Liver (tissue), 9 donors: Measurements from ENCODE around the gene APOB. TPM values are rescaled to one million over a fixed set of nuclear protein-coding genes. Genes with fewer than 3 reads are reported as not detected.

Experiments used
- DNase-seq: peaks from one replicate; pipeline ENCODE4 v3.0.0-alpha.2; 2017; ENCODE audit warnings: low spot score
- H3K27ac ChIP-seq, 2 donors: one replicate each; pipeline ENCODE4 v1.7.0; 2013; ENCODE audit warnings: inconsistent platforms in 2 of 2, low read length in 2 of 2, control low read depth in 1 of 2, low read depth in 1 of 2, mild to moderate bottlenecking in 1 of 2
- H3K27me3 ChIP-seq, 4 donors: one replicate each; pipeline versions ENCODE4 v1.6.1 to v1.7.0; 2013; ENCODE audit warnings: low read length in 3 of 4, inconsistent platforms in 1 of 4, mild to moderate bottlenecking in 1 of 4, moderate library complexity in 1 of 4; ENCODE audit not compliant: control insufficient read depth in 4 of 4, insufficient read depth in 4 of 4
- H3K36me3 ChIP-seq, 4 donors: one replicate each; pipeline versions ENCODE4 v1.6.1 to v1.7.0; 2013; ENCODE audit warnings: low read length in 3 of 4, mild to moderate bottlenecking in 3 of 4, low read depth in 1 of 4, moderate library complexity in 1 of 4; ENCODE audit not compliant: control insufficient read depth in 4 of 4, insufficient read depth in 3 of 4
- H3K4me1 ChIP-seq, 4 donors: one replicate each; pipeline versions ENCODE4 v1.6.1 to v1.7.0; 2013; ENCODE audit warnings: low read length in 3 of 4, mild to moderate bottlenecking in 3 of 4, moderate library complexity in 1 of 4; ENCODE audit not compliant: control insufficient read depth in 4 of 4, insufficient read depth in 4 of 4
- H3K4me3 ChIP-seq, 3 donors: one replicate each; pipeline versions ENCODE4 v1.6.1 to v1.7.0; 2013; ENCODE audit warnings: low read length in 3 of 3, control low read depth in 1 of 3, low read depth in 1 of 3, mild to moderate bottlenecking in 1 of 3
- H3K9ac ChIP-seq, 2 donors: one replicate each; pipeline ENCODE4 v1.7.0; 2013; ENCODE audit warnings: low read length in 2 of 2, mild to moderate bottlenecking in 2 of 2, moderate library complexity in 2 of 2, control low read depth in 1 of 2, low read depth in 1 of 2
- H3K9me3 ChIP-seq, 4 donors: one replicate each; pipeline versions ENCODE4 v1.6.1 to v1.7.0; 2013; ENCODE audit warnings: low read length in 3 of 4; ENCODE audit not compliant: control insufficient read depth in 4 of 4
- ATF3 ChIP-seq: IDR thresholded peaks from 2 replicates; pipeline ENCODE4 v1.6.1; 2016; ENCODE audit warnings: antibody characterized with exemption
- CTCF ChIP-seq: fragments of 150-350 bp; IDR thresholded peaks from 2 replicates; pipeline ENCODE4 v1.5.1; 2017; ENCODE audit warnings: improper control_type of control experiment, low read depth, low read length; ENCODE audit not compliant: missing input control
- EGR1 ChIP-seq, 2 donors: IDR thresholded peaks; 2 replicates each; pipeline ENCODE4 v1.6.1; 2016 to 2018; ENCODE audit warnings: antibody characterized with exemption in 2 of 2, low read depth in 2 of 2
- FOXA1 ChIP-seq: IDR thresholded peaks from 2 replicates; pipeline ENCODE4 v1.6.1; 2016; ENCODE audit warnings: antibody characterized with exemption
- FOXA2 ChIP-seq: IDR thresholded peaks from 2 replicates; pipeline ENCODE4 v1.6.1; 2016; ENCODE audit warnings: antibody characterized with exemption
- GABPA ChIP-seq, 2 donors: IDR thresholded peaks in 1 of 2; conservative IDR thresholded peaks in 1 of 2; 2 replicates each; pipeline ENCODE4 v1.6.1; 2016; ENCODE audit warnings: antibody characterized with exemption in 2 of 2, mild to moderate bottlenecking in 1 of 2, moderate library complexity in 1 of 2
- HNF4A ChIP-seq, 2 donors: conservative IDR thresholded peaks; 2 replicates each; pipeline ENCODE4 v1.6.1; 2016; ENCODE audit warnings: antibody characterized with exemption in 2 of 2, mild to moderate bottlenecking in 2 of 2
- HNF4G ChIP-seq: IDR thresholded peaks from 2 replicates; pipeline ENCODE4 v1.6.1; 2016; ENCODE audit warnings: antibody characterized with exemption
- JUND ChIP-seq, 2 donors: IDR thresholded peaks; 2 replicates each; pipeline ENCODE4 v1.6.1; 2016; ENCODE audit warnings: antibody characterized with exemption in 2 of 2
- NR2F2 ChIP-seq: IDR thresholded peaks from 2 replicates; pipeline ENCODE4 v1.6.1; 2016; ENCODE audit warnings: antibody characterized with exemption
- RAD21 ChIP-seq, 2 donors: IDR thresholded peaks; 2 replicates each; pipeline ENCODE4 v1.6.1; 2016; ENCODE audit warnings: antibody characterized with exemption in 2 of 2, mild to moderate bottlenecking in 2 of 2
- RXRA ChIP-seq, 2 donors: IDR thresholded peaks; 2 replicates each; pipeline ENCODE4 v1.6.1; 2017 to 2018; ENCODE audit warnings: antibody characterized with exemption in 2 of 2, mild to moderate bottlenecking in 1 of 2
- SP1 ChIP-seq: IDR thresholded peaks from 2 replicates; pipeline ENCODE4 v1.6.1; 2018; ENCODE audit warnings: antibody characterized with exemption, mild to moderate bottlenecking
- TAF1 ChIP-seq: conservative IDR thresholded peaks from 2 replicates; pipeline ENCODE4 v1.6.1; 2016; ENCODE audit warnings: antibody characterized with exemption, mild to moderate bottlenecking
- YY1 ChIP-seq: IDR thresholded peaks from 2 replicates; pipeline ENCODE4 v1.6.1; 2016; ENCODE audit warnings: antibody characterized with exemption, mild to moderate bottlenecking
- WGBS: extraction: QIAGEN DNeasy Blood & Tissue Kit; methylation state at CpG from one replicate; pipeline ENCODE4 v1.1.7; 2013; 5-methylcytosine and 5-hydroxymethylcytosine counted together
- polyA plus RNA-seq, 2 donors: library from polyadenylated mRNA; stranded (reverse) in 1 of 2; unstranded in 1 of 2; fragments of 200-250 nt in 1 of 2; fragments of >200 nt in 1 of 2; fragmentation: Nextera tagmentation in 1 of 2; extraction: Ambion mirVana in 1 of 2; gene quantifications; one replicate each; pipeline versions ENCODE4 v1.2.1 to v1.2.3, GENCODE V29; 2013 to 2015
- total RNA-seq, 2 donors: library from RNA; depleted of rRNA; stranded (reverse); fragments of >200 nt; gene quantifications; one replicate each; pipeline ENCODE4 v1.2.3, GENCODE V29; 2014
- TF ChIP-seq, protein P1 (sequence below): IDR thresholded peaks from 2 replicates; pipeline ENCODE4 v1.6.1; 2016; ENCODE audit warnings: antibody characterized with exemption
- TF ChIP-seq, protein P2 (sequence below): IDR thresholded peaks from 2 replicates; pipeline ENCODE4 v1.6.1; 2016; ENCODE audit warnings: antibody characterized with exemption
- TF ChIP-seq, protein P3 (sequence below): IDR thresholded peaks from 2 replicates; pipeline ENCODE4 v1.6.1; 2016; ENCODE audit warnings: antibody characterized with exemption, mild to moderate bottlenecking
- donor health status: healthy.
- donor health status: healthy.
- donor health status: healthy.
- donor health status: healthy.
- donor health status: healthy.

APOB gene
- total and polyA plus RNA-seq, 4 donors = 431 to 2,949 (median 1,463) TPM

DNA sequence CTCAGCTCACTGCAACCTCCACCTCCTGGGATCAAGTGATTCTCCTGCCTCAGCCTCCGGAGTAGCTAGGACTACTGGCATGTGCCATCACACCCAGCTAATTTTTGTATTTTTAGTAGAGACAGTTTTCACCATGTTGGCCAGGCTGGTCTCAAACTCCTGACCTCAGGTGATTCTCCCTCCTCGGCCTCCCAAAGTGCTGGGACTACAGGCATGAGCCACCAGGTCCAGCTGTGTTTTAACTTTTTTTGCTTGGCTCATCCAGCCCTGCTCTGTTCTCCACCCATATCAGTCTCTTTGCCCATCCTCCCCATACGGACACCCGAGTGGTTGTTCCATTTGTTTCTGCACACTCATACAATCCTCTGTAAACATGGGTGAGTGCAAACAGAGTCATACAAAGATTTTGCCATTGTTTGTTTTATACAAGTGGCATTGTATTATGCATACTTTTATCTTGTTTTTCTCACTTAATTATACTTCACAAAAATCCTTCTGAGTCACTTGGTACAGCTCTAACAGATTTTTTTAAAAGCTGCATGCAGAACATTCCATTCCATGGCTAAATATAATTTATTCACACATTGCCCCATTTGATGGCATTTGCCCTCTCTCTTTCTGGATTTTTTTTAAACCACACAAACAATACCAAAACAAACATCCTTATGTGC is 5.3 kb downstream of the APOB start:
- Histone ChIP-seq H3K9me3 (no peaks in the 10 kb centered on the region), H3K4me3 (peak overlapping the region in 1 of 3 donors; percentile 7), H3K9ac (no peak overlapping the region), H3K4me1 (peaks cover 0 to 52% (median 19%) of the 10 kb centered on the region in 4 donors), H3K27ac (peak overlapping the region in 1 of 2 donors; percentile 38), H3K27me3 (no peaks in the 10 kb centered on the region), H3K36me3 (peaks cover 11 to 66% (median 49%) of the 10 kb centered on the region in 4 donors)
- 40% methylated on average over 4 of the region's 4 CpGs for WGBS
- no peak for TF ChIP-seq GABPA (IDR thresholded peaks at IDR 0.05 in 1 of 2, conservative IDR thresholded peaks at IDR 0.05 in 1 of 2)
- peak in 1 of 2 donors; percentile 15 for TF ChIP-seq EGR1 (IDR thresholded peaks at IDR 0.05; ENCODE audit: low read depth in 2 of 2)
- TF ChIP-seq, protein P1, sequence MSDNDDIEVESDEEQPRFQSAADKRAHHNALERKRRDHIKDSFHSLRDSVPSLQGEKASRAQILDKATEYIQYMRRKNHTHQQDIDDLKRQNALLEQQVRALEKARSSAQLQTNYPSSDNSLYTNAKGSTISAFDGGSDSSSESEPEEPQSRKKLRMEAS = peak; percentile 30
- peak; percentile 21 for TF ChIP-seq YY1
- no peak for TF ChIP-seq TAF1
- TF ChIP-seq CTCF = no peak
- TF ChIP-seq JUND (IDR thresholded peaks at IDR 0.05) = peak in 1 of 2 donors; percentile 31
- no peak for TF ChIP-seq FOXA1
- peak; percentile 31 for TF ChIP-seq SP1
- no peak for TF ChIP-seq RXRA (IDR thresholded peaks at IDR 0.05)
- TF ChIP-seq, protein P2, sequence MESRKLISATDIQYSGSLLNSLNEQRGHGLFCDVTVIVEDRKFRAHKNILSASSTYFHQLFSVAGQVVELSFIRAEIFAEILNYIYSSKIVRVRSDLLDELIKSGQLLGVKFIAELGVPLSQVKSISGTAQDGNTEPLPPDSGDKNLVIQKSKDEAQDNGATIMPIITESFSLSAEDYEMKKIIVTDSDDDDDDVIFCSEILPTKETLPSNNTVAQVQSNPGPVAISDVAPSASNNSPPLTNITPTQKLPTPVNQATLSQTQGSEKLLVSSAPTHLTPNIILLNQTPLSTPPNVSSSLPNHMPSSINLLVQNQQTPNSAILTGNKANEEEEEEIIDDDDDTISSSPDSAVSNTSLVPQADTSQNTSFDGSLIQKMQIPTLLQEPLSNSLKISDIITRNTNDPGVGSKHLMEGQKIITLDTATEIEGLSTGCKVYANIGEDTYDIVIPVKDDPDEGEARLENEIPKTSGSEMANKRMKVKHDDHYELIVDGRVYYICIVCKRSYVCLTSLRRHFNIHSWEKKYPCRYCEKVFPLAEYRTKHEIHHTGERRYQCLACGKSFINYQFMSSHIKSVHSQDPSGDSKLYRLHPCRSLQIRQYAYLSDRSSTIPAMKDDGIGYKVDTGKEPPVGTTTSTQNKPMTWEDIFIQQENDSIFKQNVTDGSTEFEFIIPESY = no peak
- TF ChIP-seq FOXA2 = peak; percentile 37
- no peak for TF ChIP-seq HNF4A (conservative IDR thresholded peaks at IDR 0.05)
- TF ChIP-seq ATF3 = peak; percentile 11
- TF ChIP-seq RAD21 (IDR thresholded peaks at IDR 0.05) = peak in 1 of 2 donors; percentile 8
- TF ChIP-seq, protein P3, sequence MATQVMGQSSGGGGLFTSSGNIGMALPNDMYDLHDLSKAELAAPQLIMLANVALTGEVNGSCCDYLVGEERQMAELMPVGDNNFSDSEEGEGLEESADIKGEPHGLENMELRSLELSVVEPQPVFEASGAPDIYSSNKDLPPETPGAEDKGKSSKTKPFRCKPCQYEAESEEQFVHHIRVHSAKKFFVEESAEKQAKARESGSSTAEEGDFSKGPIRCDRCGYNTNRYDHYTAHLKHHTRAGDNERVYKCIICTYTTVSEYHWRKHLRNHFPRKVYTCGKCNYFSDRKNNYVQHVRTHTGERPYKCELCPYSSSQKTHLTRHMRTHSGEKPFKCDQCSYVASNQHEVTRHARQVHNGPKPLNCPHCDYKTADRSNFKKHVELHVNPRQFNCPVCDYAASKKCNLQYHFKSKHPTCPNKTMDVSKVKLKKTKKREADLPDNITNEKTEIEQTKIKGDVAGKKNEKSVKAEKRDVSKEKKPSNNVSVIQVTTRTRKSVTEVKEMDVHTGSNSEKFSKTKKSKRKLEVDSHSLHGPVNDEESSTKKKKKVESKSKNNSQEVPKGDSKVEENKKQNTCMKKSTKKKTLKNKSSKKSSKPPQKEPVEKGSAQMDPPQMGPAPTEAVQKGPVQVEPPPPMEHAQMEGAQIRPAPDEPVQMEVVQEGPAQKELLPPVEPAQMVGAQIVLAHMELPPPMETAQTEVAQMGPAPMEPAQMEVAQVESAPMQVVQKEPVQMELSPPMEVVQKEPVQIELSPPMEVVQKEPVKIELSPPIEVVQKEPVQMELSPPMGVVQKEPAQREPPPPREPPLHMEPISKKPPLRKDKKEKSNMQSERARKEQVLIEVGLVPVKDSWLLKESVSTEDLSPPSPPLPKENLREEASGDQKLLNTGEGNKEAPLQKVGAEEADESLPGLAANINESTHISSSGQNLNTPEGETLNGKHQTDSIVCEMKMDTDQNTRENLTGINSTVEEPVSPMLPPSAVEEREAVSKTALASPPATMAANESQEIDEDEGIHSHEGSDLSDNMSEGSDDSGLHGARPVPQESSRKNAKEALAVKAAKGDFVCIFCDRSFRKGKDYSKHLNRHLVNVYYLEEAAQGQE = peak; percentile 19
- no peak for TF ChIP-seq NR2F2
- TF ChIP-seq HNF4G = no peak
- no peak for DNase-seq
